Keratinocyte (primary cell): ENCODE measurements around the gene TNP2. TPM values are rescaled to one million over a fixed set of nuclear protein-coding genes. Genes with fewer than 3 reads are reported as not detected.

ENCODE experiments used
- DNase-seq: peaks from one replicate; pipeline ENCODE4 v3.0.0-alpha.2; 2011; ENCODE audit warnings: low read depth, missing footprints, low spot score
- FAIRE-seq: peaks from 2 replicates; lab custom pipeline; 2011; peaks lifted over from hg19 to GRCh38; lab: Jason Lieb, UNC
- H2AFZ ChIP-seq: 2 replicates; pipeline ENCODE4 v1.6.0; 2012; ENCODE audit warnings: low read length, control low read depth, inconsistent platforms; ENCODE audit not compliant: control insufficient read depth
- H3K27ac ChIP-seq: 2 replicates; pipeline ENCODE4 v1.5.1; 2011; ENCODE audit warnings: low read length; ENCODE audit not compliant: control insufficient read depth, insufficient read depth
- H3K27me3 ChIP-seq: 3 replicates; pipeline ENCODE4 v1.6.0; 2011; ENCODE audit warnings: low read length; ENCODE audit not compliant: control insufficient read depth, insufficient read depth; ENCODE audit errors: extremely low read depth
- H3K36me3 ChIP-seq, 2 experiments: 2 replicates in 1 of 2; 3 replicates in 1 of 2; pipeline ENCODE4 v1.5.1; 2011; ENCODE audit warnings: low read length in 2 of 2, mild to moderate bottlenecking in 1 of 2; ENCODE audit not compliant: control insufficient read depth in 2 of 2, insufficient read depth in 2 of 2; ENCODE audit errors: extremely low read depth in 1 of 2
- H3K4me1 ChIP-seq: 3 replicates; pipeline ENCODE4 v1.5.1; 2011; ENCODE audit warnings: low read length; ENCODE audit not compliant: control insufficient read depth, insufficient read depth; ENCODE audit errors: extremely low read depth
- H3K4me2 ChIP-seq: 3 replicates; pipeline ENCODE4 v1.6.0; 2011; ENCODE audit warnings: low read depth, low read length; ENCODE audit not compliant: control insufficient read depth, insufficient read depth; ENCODE audit errors: extremely low read depth
- H3K4me3 ChIP-seq, 3 experiments: fragments of 200-600 bp in 1 of 3; sonication (generic) in 1 of 3; 2 replicates in 2 of 3; 3 replicates in 1 of 3; pipeline ENCODE4 v1.5.1; 2011 to 2016; ENCODE audit warnings: low read length in 3 of 3, mild to moderate bottlenecking in 3 of 3, control low read depth in 2 of 3, inconsistent platforms in 1 of 3, low read depth in 1 of 3, mixed read lengths in 1 of 3, mixed run types in 1 of 3, moderate library complexity in 1 of 3; ENCODE audit not compliant: control insufficient read depth in 2 of 3, insufficient read depth in 2 of 3; ENCODE audit errors: extremely low read depth in 1 of 3
- H3K79me2 ChIP-seq: 2 replicates; pipeline ENCODE4 v1.6.0; 2012; ENCODE audit warnings: low read length; ENCODE audit not compliant: control insufficient read depth, insufficient read depth
- H3K9ac ChIP-seq: 3 replicates; pipeline ENCODE4 v1.6.0; 2011; ENCODE audit warnings: low read length; ENCODE audit not compliant: control insufficient read depth, insufficient read depth; ENCODE audit errors: extremely low read depth
- H3K9me1 ChIP-seq: 3 replicates; pipeline ENCODE4 v1.6.0; 2011; ENCODE audit warnings: low read length; ENCODE audit not compliant: control insufficient read depth, insufficient read depth; ENCODE audit errors: extremely low read depth
- H3K9me3 ChIP-seq: 2 replicates; pipeline ENCODE4 v1.5.1; 2012; ENCODE audit warnings: low read depth, low read length; ENCODE audit not compliant: control insufficient read depth
- H4K20me1 ChIP-seq: 3 replicates; pipeline ENCODE4 v1.6.0; 2011; ENCODE audit warnings: low read length; ENCODE audit not compliant: control insufficient read depth, insufficient read depth; ENCODE audit errors: extremely low read depth
- CTCF ChIP-seq, 3 experiments: IDR thresholded peaks in 1 of 3; conservative IDR thresholded peaks in 1 of 3; optimal IDR thresholded peaks in 1 of 3; 2 replicates in 2 of 3; 3 replicates in 1 of 3; pipeline versions ENCODE3 to v1.5.1; 2011; ENCODE audit warnings: low read length in 3 of 3, mild to moderate bottlenecking in 3 of 3, moderate library complexity in 2 of 3, control low read depth in 1 of 3, inconsistent platforms in 1 of 3; ENCODE audit not compliant: insufficient read depth in 2 of 3; ENCODE audit errors: extremely low read depth in 1 of 3
- EZH2 ChIP-seq: IDR thresholded peaks from one replicate; pipeline ENCODE4 v1.6.1; 2012; ENCODE audit warnings: inconsistent platforms, mild to moderate bottlenecking, low read length, moderate library complexity
- dilution Hi-C: fragments of 300-500 bp; cut with MboI; formaldehyde crosslinking; loops from one replicate; pipeline ENCODE4 v1.7.0; 2020; ENCODE audit warnings: low sequenced_read_pairs; ENCODE audit not compliant: extremely low pct_ligation_motif_present
- polyA plus RNA-seq, 5 experiments: library from polyadenylated mRNA; depleted of rRNA in 3 of 5; stranded (reverse) in 3 of 5; stranded (forward) in 1 of 5; unstranded in 1 of 5; fragments of >200 nt; gene quantifications; 1 replicate in 1 of 5; 2 replicates in 3 of 5; 3 replicates in 1 of 5; pipeline versions ENCODE4 v1.2.1 to v1.2.3, GENCODE V29; 2011 to 2012; ENCODE audit warnings: missing spikeins in 2 of 5, low read depth in 1 of 5, low replicate concordance in 1 of 5

The TNP2 gene
- polyA plus RNA-seq, 1 donor (not counting 4 experiments of a cell fraction or from before 2014, with no cell fraction given) = not detected

- no peaks in the 10 kb centered on the region for H3K36me3 ChIP-seq
- H3K9me3 ChIP-seq = no peaks in the 10 kb centered on the region
- no peak for FAIRE-seq
- no peaks in the 10 kb centered on the region for H3K27me3 ChIP-seq
- H3K79me2 ChIP-seq = no peaks in the 10 kb centered on the region
- H3K9me1 ChIP-seq = no peaks in the 10 kb centered on the region
- H2AFZ ChIP-seq = no peak overlapping the region
- TF ChIP-seq EZH2 (no peak), CTCF (optimal IDR thresholded peaks at IDR 0.05 in 1 of 3, IDR thresholded peaks at IDR 0.05 in 1 of 3, conservative IDR thresholded peaks at IDR 0.05 in 1 of 3; ENCODE audit: extremely low read depth in 1 of 3, insufficient read depth in 2 of 3, low read length in 3 of 3) (no peak)
- no peak for DNase-seq
- dilution Hi-C loops = no loop called here
- no peak overlapping the region for H3K9ac ChIP-seq
- no peak overlapping the region for H3K27ac ChIP-seq
- H3K4me2 ChIP-seq = no peak overlapping the region
- no peak overlapping the region for H3K4me3 ChIP-seq
- H4K20me1 ChIP-seq = no peaks in the 10 kb centered on the region
- H3K4me1 ChIP-seq = peaks cover 4% of the 10 kb centered on the region
Measured at GRCh38 chr16:11234884-11235702, 34.0 kb downstream of the TNP2 start.

- H2AFZ ChIP-seq = no peak overlapping the region
- dilution Hi-C loops = no loop called here
- DNase-seq = no peak
- no peak overlapping the region for H3K9ac ChIP-seq
- no peak overlapping the region for H3K4me3 ChIP-seq
- H3K36me3 ChIP-seq = no peaks in the 10 kb centered on the region
- no peaks in the 10 kb centered on the region for H3K27me3 ChIP-seq
- peaks cover 4% of the 10 kb centered on the region for H3K4me1 ChIP-seq
- no peak for FAIRE-seq
- no peaks in the 10 kb centered on the region for H4K20me1 ChIP-seq
- no peak overlapping the region for H3K4me2 ChIP-seq
- H3K9me1 ChIP-seq = no peaks in the 10 kb centered on the region
- no peaks in the 10 kb centered on the region for H3K9me3 ChIP-seq
- H3K79me2 ChIP-seq = no peaks in the 10 kb centered on the region
- TF ChIP-seq EZH2 = no peak
- no peak overlapping the region for H3K27ac ChIP-seq
Measured at GRCh38 chr16:11233727-11234376, 35.3 kb downstream of the TNP2 start.
